DMS79 treated with DMSO at 0.1 percent for 48 hours (cell line): ENCODE results near the gene SUPT20H.

Experiments
- DNase-seq: peaks from one replicate; lab custom pipeline; 2025; lab: John Stamatoyannopoulos, UW

SUPT20H gene

GRCh38 chr13:37058910-37059847, at the start of gene SUPT20H:
Gene SUPT20H (minus strand): TSS chr13:37059688. CDS start chr13:37051490, 8,198 bp downstream.
- peak; percentile 83 for DNase-seq

- DNase-seq: peak; percentile 64
Measured at GRCh38 chr13:37109051-37109678, 49.7 kb upstream of the SUPT20H start.

- DNase-seq: no peak
Measured at GRCh38 chr13:37107868-37108267, 48.4 kb upstream of the SUPT20H start.

GRCh38 chr13:37107456-37107855, 48.0 kb upstream of the SUPT20H start:
- DNase-seq: no peak

- no peak for DNase-seq
Measured at GRCh38 chr13:37106642-37107041, 47.2 kb upstream of the SUPT20H start.

GRCh38 chr13:37105251-37105714, 45.8 kb upstream of the SUPT20H start, which contains the start of gene CSNK1A1L:
Gene CSNK1A1L (minus strand): TSS chr13:37105664. CDS start chr13:37105256, 408 bp downstream.
- DNase-seq: no peak

GRCh38 chr13:37102896-37103295, 43.4 kb upstream of the SUPT20H start:
- DNase-seq: no peak

GRCh38 chr13:37101201-37101600, 41.7 kb upstream of the SUPT20H start:
- no peak for DNase-seq

- DNase-seq: no peak
Measured at GRCh38 chr13:37100731-37101130, 41.2 kb upstream of the SUPT20H start.

- no peak for DNase-seq
Measured at GRCh38 chr13:37097076-37097475, 37.6 kb upstream of the SUPT20H start.

GRCh38 chr13:37094840-37095239, 35.4 kb upstream of the SUPT20H start:
- no peak for DNase-seq

GRCh38 chr13:37094099-37094498, 34.6 kb upstream of the SUPT20H start:
- DNase-seq: no peak

- DNase-seq: no peak
Measured at GRCh38 chr13:37091835-37092234, 32.3 kb upstream of the SUPT20H start.

- no peak for DNase-seq
Measured at GRCh38 chr13:37090912-37091311, 31.4 kb upstream of the SUPT20H start.

- DNase-seq: no peak
Measured at GRCh38 chr13:37089495-37089894, 30.0 kb upstream of the SUPT20H start.

- no peak for DNase-seq
Measured at GRCh38 chr13:37087486-37087885, 28.0 kb upstream of the SUPT20H start.

GRCh38 chr13:37085606-37086005, 26.1 kb upstream of the SUPT20H start:
- DNase-seq: no peak

GRCh38 chr13:37076818-37077217, 17.3 kb upstream of the SUPT20H start:
- no peak for DNase-seq

- DNase-seq: no peak
Measured at GRCh38 chr13:37075164-37075563, 15.7 kb upstream of the SUPT20H start.

GRCh38 chr13:37074703-37075102, 15.2 kb upstream of the SUPT20H start:
- peak; percentile 35 for DNase-seq

GRCh38 chr13:37072024-37072423, 12.5 kb upstream of the SUPT20H start:
- DNase-seq: no peak

GRCh38 chr13:37070956-37071355, 11.5 kb upstream of the SUPT20H start:
- DNase-seq: no peak

- no peak for DNase-seq
Measured at GRCh38 chr13:37070145-37070695, 10.7 kb upstream of the SUPT20H start.
